Activated naive CD8-positive, alpha-beta T cell treated with anti-CD3 and anti-CD28 coated beads, Interleukin-2, amount 10 ng/mL, durations not matched to agents 7 days and 5 days (primary cell): Measurements from ENCODE around the gene HNMT. TPM values are rescaled to one million over a fixed set of nuclear protein-coding genes. Genes with fewer than 3 reads are reported as not detected.
"Not testable (repeated sequence)": the region's sequence is repeated elsewhere in the genome, so short reads cannot be mapped to it uniquely, and the experiment has no call there.

Source experiments
- ATAC-seq: fragments of 150-1000 bp; cut with Tn5 transposase; one replicate; pipeline ENCODE4 v1.10.0; 2021; ENCODE audit warnings: low read depth, moderate library complexity
- POLR2A ChIA-PET: fragments of 350-600 bp; sonication (Branson Sonifier 250); formaldehyde crosslinking; loops from one replicate; lab custom pipeline; 2021; ENCODE audit warnings: antibody characterized with exemption; lab: Charles Lee
- DNase-seq: peaks from one replicate; pipeline ENCODE4 v3.0.0; 2021
- H3K27ac Mint-ChIP-seq: one replicate; pipeline ENCODE4 v1.8.0; 2022; ENCODE audit warnings: mild to moderate bottlenecking, mixed read lengths
- H3K27me3 Mint-ChIP-seq: one replicate; pipeline ENCODE4 v1.8.0; 2022; ENCODE audit warnings: mild to moderate bottlenecking, moderate library complexity, mixed read lengths
- H3K36me3 Mint-ChIP-seq: one replicate; pipeline ENCODE4 v1.8.0; 2021; ENCODE audit warnings: mild to moderate bottlenecking, mixed read lengths
- H3K4me1 Mint-ChIP-seq: one replicate; pipeline ENCODE4 v1.8.0; 2021; ENCODE audit warnings: mixed read lengths
- H3K4me3 Mint-ChIP-seq: one replicate; pipeline ENCODE4 v1.8.0; 2022; ENCODE audit warnings: mild to moderate bottlenecking, moderate library complexity, mixed read lengths
- H3K9me3 Mint-ChIP-seq: one replicate; pipeline ENCODE4 v1.8.0; 2021; ENCODE audit warnings: mixed read lengths
- total RNA-seq, 2 experiments: library from RNA; stranded (reverse); gene quantifications; one replicate each; pipeline ENCODE4 v1.2.3, GENCODE V29; 2021

The HNMT gene
- total RNA-seq, result under 1 TPM; 0.28 to 0.57 TPM

GRCh38 chr2:137964066-137964858, at the start of gene HNMT:
Gene HNMT (plus strand): TSS chr2:137964473. CDS start chr2:137964492, 19 bp downstream.
- no peaks in the 10 kb centered on the region for H3K36me3 Mint-ChIP-seq
- H3K27me3 Mint-ChIP-seq, result peaks cover 4% of the 10 kb centered on the region
- no peak within 1 kb of the TSS for H3K4me3 Mint-ChIP-seq
- H3K9me3 Mint-ChIP-seq, result peaks cover 2% of the 10 kb centered on the region
- no peak for DNase-seq
- H3K4me1 Mint-ChIP-seq, result no peaks in the 10 kb centered on the region
- no peak within 1 kb of the TSS for H3K27ac Mint-ChIP-seq
- no peak for ATAC-seq
- POLR2A ChIA-PET, result no interaction called here

- ATAC-seq (no peak), DNase-seq (no peak)
- Mint-ChIP-seq H3K27ac (no peak overlapping the region), H3K4me3 (no peak overlapping the region), H3K9me3 (no peaks in the 10 kb centered on the region), H3K27me3 (no peaks in the 10 kb centered on the region), H3K36me3 (no peaks in the 10 kb centered on the region), H3K4me1 (no peaks in the 10 kb centered on the region)
- POLR2A ChIA-PET, result no interaction called here
Observed at GRCh38 chr2:137921105-137921880, 43.0 kb upstream of the HNMT start.

- H3K9me3 Mint-ChIP-seq, DNase-seq, H3K4me3 Mint-ChIP-seq, ATAC-seq, H3K4me1 Mint-ChIP-seq, H3K36me3 Mint-ChIP-seq, H3K27me3 Mint-ChIP-seq, H3K27ac Mint-ChIP-seq, POLR2A ChIA-PET: not testable (repeated sequence)
Observed at GRCh38 chr2:137922171-137922570, 42.1 kb upstream of the HNMT start.

GRCh38 chr2:137924019-137924418, 40.3 kb upstream of the HNMT start:
- Mint-ChIP-seq H3K9me3 (no peaks in the 10 kb centered on the region), H3K4me1 (no peaks in the 10 kb centered on the region), H3K36me3 (no peaks in the 10 kb centered on the region), H3K27me3 (no peaks in the 10 kb centered on the region), H3K4me3 (no peak overlapping the region), H3K27ac (no peak overlapping the region)
- no peak for ATAC-seq
- POLR2A ChIA-PET, result no interaction called here
- no peak for DNase-seq

- H3K27ac Mint-ChIP-seq, result no peak overlapping the region
- POLR2A ChIA-PET, result no interaction called here
- no peaks in the 10 kb centered on the region for H3K36me3 Mint-ChIP-seq
- no peak overlapping the region for H3K4me3 Mint-ChIP-seq
- ATAC-seq, result no peak
- DNase-seq, result no peak
- H3K27me3 Mint-ChIP-seq, result no peaks in the 10 kb centered on the region
- no peaks in the 10 kb centered on the region for H3K4me1 Mint-ChIP-seq
- no peaks in the 10 kb centered on the region for H3K9me3 Mint-ChIP-seq
Observed at GRCh38 chr2:137925599-137925998, 38.7 kb upstream of the HNMT start.

- H3K27ac Mint-ChIP-seq, result no peak overlapping the region
- no peaks in the 10 kb centered on the region for H3K9me3 Mint-ChIP-seq
- no peak for ATAC-seq
- H3K36me3 Mint-ChIP-seq, result no peaks in the 10 kb centered on the region
- POLR2A ChIA-PET, result no interaction called here
- no peaks in the 10 kb centered on the region for H3K27me3 Mint-ChIP-seq
- no peak for DNase-seq
- no peak overlapping the region for H3K4me3 Mint-ChIP-seq
- no peaks in the 10 kb centered on the region for H3K4me1 Mint-ChIP-seq
Observed at GRCh38 chr2:137927846-137928245, 36.4 kb upstream of the HNMT start.

- Mint-ChIP-seq H3K27ac (no peak overlapping the region), H3K9me3 (no peaks in the 10 kb centered on the region), H3K4me3 (no peak overlapping the region), H3K36me3 (no peaks in the 10 kb centered on the region), H3K4me1 (no peaks in the 10 kb centered on the region), H3K27me3 (no peaks in the 10 kb centered on the region)
- ATAC-seq, result no peak
- POLR2A ChIA-PET, result no interaction called here
- no peak for DNase-seq
Observed at GRCh38 chr2:137928547-137929518, 35.4 kb upstream of the HNMT start.

GRCh38 chr2:137929519-137929916, 34.8 kb upstream of the HNMT start:
- POLR2A ChIA-PET, result no interaction called here
- no peak overlapping the region for H3K4me3 Mint-ChIP-seq
- H3K9me3 Mint-ChIP-seq, result no peaks in the 10 kb centered on the region
- ATAC-seq, result no peak
- no peak for DNase-seq
- no peak overlapping the region for H3K27ac Mint-ChIP-seq
- no peaks in the 10 kb centered on the region for H3K4me1 Mint-ChIP-seq
- H3K27me3 Mint-ChIP-seq, result no peaks in the 10 kb centered on the region
- no peaks in the 10 kb centered on the region for H3K36me3 Mint-ChIP-seq

GRCh38 chr2:137930146-137930545, 34.1 kb upstream of the HNMT start:
- Mint-ChIP-seq H3K9me3 (no peaks in the 10 kb centered on the region), H3K4me3 (no peak overlapping the region)
- no peak for ATAC-seq

GRCh38 chr2:137935591-137935990, 28.7 kb upstream of the HNMT start:
- POLR2A ChIA-PET, result no interaction called here
- H3K9me3 Mint-ChIP-seq, result no peaks in the 10 kb centered on the region
- H3K36me3 Mint-ChIP-seq, result no peaks in the 10 kb centered on the region
- no peak for DNase-seq
- H3K4me3 Mint-ChIP-seq, result no peak overlapping the region
- no peaks in the 10 kb centered on the region for H3K4me1 Mint-ChIP-seq
- no peak for ATAC-seq
- no peak overlapping the region for H3K27ac Mint-ChIP-seq
- no peaks in the 10 kb centered on the region for H3K27me3 Mint-ChIP-seq

More at GRCh38 chr2:137930146-137930545, 34.1 kb upstream of the HNMT start:
- H3K36me3 Mint-ChIP-seq, result no peaks in the 10 kb centered on the region
- POLR2A ChIA-PET, result no interaction called here
- no peak for DNase-seq
- no peaks in the 10 kb centered on the region for H3K4me1 Mint-ChIP-seq
- H3K27me3 Mint-ChIP-seq, result no peaks in the 10 kb centered on the region
- H3K27ac Mint-ChIP-seq, result no peak overlapping the region

GRCh38 chr2:137937246-137937645, 27.0 kb upstream of the HNMT start:
- DNase-seq (no peak), ATAC-seq (no peak)
- Mint-ChIP-seq H3K36me3 (no peaks in the 10 kb centered on the region), H3K9me3 (no peaks in the 10 kb centered on the region), H3K4me1 (no peaks in the 10 kb centered on the region), H3K27me3 (no peaks in the 10 kb centered on the region), H3K27ac (no peak overlapping the region), H3K4me3 (no peak overlapping the region)
- POLR2A ChIA-PET, result no interaction called here

- no peak overlapping the region for H3K4me3 Mint-ChIP-seq
- DNase-seq (no peak), ATAC-seq (no peak)
- no peak overlapping the region for H3K27ac Mint-ChIP-seq
- peaks cover 3% of the 10 kb centered on the region for H3K27me3 Mint-ChIP-seq
- no peaks in the 10 kb centered on the region for H3K4me1 Mint-ChIP-seq
- H3K36me3 Mint-ChIP-seq, result no peaks in the 10 kb centered on the region
- no peaks in the 10 kb centered on the region for H3K9me3 Mint-ChIP-seq
- POLR2A ChIA-PET, result no interaction called here
Observed at GRCh38 chr2:137937778-137938177, 26.5 kb upstream of the HNMT start.

GRCh38 chr2:137938204-137938603, 26.1 kb upstream of the HNMT start:
- H3K27ac Mint-ChIP-seq, result no peak overlapping the region
- H3K36me3 Mint-ChIP-seq, result no peaks in the 10 kb centered on the region

More at GRCh38 chr2:137938204-137938603, 26.1 kb upstream of the HNMT start:
- peaks cover 3% of the 10 kb centered on the region for H3K27me3 Mint-ChIP-seq
- ATAC-seq, result no peak
- DNase-seq, result no peak
- H3K9me3 Mint-ChIP-seq, result no peaks in the 10 kb centered on the region
- H3K4me1 Mint-ChIP-seq, result no peaks in the 10 kb centered on the region
- H3K4me3 Mint-ChIP-seq, result no peak overlapping the region
- POLR2A ChIA-PET, result no interaction called here
